ENCODE data around the gene SLC40A1.

GRCh38 chr2:189608795-189609422 is 28.3 kb upstream of the SLC40A1 start:
- TF ChIP-seq CTCF (IDR thresholded peaks at IDR 0.05; ENCODE audit: low read depth, low read length, poor library complexity, severe bottlenecking) (no peak), EZH2phosphoT487 (IDR thresholded peaks at IDR 0.05; ENCODE audit: borderline replicate concordance, low read length) (no peak)

Measured in DOHH2 (cell line).